ENCODE data around the gene FOXO6.

FOXO6 gene

DNA sequence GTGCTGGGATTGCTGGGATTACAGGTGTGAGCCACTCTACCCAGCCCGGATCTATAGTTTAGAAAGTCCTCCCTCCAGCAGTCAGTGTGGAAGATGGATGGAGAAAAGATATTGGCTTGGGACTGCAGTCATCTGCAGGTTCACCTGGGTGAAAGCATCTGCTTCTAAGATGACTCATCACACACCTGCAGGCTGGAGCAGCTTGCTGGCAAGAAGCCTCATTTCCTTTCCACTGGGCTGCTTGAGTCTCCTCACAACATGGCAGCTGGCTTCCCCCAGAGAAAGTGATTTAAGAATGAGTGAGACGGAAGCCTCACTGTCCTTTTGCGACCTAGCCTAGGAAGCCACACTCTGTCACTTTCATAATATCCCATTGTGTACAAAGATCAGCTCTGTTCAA lies 50.0 kb downstream of the FOXO6 start:
- DNase-seq, result no peak

GRCh38 chr1:41412748-41413147 lies 51.5 kb downstream of the FOXO6 start:
- DNase-seq, result no peak

- no peak for DNase-seq
These were observed 52.6 kb downstream of the FOXO6 start for GRCh38 chr1:41413748-41414281.

DNA sequence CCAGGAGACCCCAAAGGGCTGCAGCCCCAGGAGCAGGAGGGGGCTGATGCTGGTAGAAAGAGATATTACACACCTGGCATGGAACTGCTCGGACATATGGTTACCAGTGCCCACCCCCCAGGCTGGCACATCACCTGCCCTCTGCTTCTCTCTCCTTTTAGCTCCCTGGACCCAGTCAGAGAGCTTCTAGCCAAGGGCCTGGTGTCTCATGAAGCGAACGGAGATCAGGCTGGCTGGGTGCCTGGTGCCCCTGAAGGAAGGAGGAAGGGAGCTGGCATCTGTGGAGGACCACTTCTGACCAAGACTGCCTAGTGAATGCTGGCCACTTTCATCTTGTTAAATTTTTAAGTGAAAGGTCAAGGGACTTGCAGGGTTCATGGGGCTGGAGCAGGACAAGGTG lies 53.1 kb downstream of the FOXO6 start:
- DNase-seq, result no peak

GRCh38 chr1:41414716-41415306 lies 53.6 kb downstream of the FOXO6 start:
- DNase-seq, result no peak

- DNase-seq, result no peak
These were observed 54.8 kb downstream of the FOXO6 start for GRCh38 chr1:41416081-41416480.

DNA sequence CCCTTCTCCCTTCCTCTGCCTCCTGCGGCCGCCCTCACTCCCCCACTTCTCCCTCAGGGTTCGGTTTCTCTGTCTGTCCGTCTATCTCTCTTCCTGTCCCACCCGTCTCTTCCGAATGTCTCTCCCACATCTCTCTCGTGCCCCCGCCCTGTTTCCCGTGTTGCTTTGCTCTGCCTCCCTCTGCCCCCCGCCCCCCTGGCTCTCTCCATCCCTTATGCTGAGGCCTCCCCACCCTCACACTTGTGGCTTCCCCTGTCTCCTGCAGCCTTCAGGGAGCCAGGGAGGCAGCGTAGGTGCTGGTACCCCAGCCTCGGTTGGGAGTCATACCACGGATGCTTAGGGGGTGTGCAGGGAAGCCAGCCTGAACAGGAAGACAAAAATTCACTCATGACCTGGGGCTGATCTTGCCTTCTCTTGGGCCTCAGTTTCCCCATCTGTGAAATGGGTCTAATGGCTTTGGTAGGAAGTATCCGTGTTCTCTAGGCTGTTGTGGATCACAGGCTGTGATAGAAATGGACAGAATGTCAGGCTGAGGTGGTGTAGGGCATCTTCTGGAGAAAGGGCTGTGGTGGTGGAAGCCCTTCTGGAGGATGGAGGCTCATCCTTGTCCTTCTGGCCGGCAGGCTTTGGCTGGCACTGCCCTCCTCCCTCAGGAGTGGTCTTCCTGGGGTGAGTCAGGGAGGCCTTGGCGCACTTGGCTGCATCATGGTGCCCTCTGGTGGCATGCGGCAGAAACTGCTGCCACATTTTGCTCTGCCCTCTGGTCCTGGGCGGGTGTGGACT lies 55.5 kb downstream of the FOXO6 start:
- peak; percentile 60 for DNase-seq

GRCh38 chr1:41417335-41417682 lies 56.1 kb downstream of the FOXO6 start:
- DNase-seq, result no peak

GRCh38 chr1:41417746-41418145 lies 56.5 kb downstream of the FOXO6 start:
- DNase-seq, result no peak

DNA sequence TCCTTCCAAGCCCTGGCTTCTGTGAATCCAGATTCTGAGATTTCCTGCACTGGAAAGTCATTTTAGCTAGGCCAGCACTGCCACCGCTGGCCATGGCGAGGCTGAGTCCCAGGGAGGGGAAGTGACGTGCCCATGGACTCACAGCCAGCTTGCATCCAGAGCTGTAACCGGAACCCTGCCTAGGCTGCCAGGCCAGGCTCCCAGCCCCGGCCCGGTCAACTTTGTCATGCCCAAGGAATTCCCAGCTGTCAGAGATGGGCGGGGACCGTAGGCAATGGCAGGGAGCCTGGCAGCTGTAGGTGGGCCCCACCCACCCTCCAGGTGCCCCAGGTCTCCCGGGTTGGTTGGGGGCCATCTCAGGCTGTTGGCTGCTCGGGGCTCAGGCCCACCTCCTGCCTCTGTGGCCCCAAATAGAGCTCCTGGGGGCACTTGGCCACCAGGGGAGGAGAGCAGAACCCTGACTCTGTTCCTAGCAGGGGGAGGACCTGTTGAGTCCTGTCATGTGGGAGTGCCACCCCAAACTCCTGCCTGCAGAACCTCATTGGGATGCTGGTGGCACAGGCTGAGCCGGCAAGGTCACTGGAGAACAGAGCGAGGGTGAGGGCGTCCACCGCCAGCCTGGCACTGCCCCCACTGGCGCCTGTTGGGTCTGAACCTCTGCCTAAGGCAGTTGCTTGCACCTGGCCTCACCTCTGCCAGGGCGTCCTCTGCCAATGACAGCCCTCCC lies 57.8 kb downstream of the FOXO6 start:
- no peak for DNase-seq

DNA sequence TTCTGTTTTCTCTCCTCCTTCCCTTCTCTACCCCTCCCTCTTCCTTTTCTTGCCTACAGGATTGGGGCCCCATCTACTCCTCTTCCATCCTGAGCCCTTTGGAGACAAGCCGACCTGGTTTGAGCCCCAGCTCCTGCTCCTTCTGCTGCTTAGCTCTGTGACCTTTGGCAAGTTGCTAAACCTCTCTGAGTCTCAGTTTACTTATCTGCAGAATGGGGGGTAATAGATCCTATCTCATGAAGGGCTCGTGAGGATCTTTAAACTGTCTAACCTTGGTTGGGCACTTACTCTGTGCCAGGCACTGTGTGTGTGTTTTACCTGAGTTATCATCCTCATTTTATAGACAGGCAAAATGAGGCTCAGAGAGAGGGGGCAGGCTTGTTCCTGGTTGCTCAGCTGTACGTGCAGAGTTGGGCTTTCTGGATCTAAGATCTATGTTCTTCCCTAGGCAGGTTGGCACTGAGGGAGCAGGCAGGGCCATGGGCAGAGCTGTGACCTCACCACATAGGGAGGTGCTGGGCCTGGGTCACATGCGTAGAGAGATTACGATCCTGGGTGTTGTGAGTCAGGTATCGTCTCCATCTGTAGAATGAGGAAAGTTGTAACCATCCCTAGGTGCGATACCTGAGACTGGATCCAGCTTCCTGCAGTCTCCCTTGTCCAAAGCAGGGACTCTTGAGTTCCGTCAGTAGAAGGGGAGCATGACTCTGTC lies 58.5 kb downstream of the FOXO6 start:
- no peak for DNase-seq

- DNase-seq, result no peak
These were observed 59.1 kb downstream of the FOXO6 start for GRCh38 chr1:41420351-41420750.

DNA sequence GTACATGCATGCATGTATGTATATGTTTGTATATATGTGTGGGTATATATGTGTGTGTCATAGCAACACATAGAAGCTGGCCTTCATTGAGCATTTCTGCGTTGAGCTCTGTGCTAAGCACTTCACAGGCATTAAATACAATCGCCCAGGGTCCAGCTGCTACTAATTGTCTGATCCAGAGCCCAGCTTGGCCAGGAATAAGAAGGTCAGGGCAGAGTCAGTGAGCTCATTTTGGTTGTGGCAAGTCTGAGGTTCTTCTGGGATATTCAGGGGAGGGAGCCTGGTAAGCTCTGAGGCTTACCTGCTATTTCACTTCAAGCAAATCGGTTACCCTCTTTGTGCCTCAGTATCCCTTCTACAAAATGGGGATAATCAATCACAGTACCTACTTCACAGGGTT lies 59.6 kb downstream of the FOXO6 start:
- no peak for DNase-seq

DNA sequence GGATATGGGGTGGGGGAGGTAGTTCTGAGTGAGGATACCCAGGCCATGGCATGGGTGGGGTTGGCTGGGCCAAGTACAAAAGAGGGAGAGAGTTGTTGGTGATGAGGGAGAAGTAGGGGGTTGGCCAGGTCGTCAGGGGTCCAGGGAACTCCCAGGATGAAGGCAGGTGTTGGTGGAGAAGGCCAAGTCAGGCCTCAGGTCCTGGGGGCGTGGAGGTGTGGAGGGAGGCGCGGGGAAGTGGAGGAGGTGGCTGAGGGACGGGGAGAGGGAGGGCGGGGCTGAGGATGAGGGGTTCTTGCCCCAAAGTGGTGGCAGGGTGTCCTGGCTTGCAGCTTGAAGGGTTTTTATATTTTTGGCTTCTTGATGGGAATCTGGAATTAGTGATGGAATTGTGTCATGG lies 61.1 kb downstream of the FOXO6 start:
- no peak for DNase-seq

DNA sequence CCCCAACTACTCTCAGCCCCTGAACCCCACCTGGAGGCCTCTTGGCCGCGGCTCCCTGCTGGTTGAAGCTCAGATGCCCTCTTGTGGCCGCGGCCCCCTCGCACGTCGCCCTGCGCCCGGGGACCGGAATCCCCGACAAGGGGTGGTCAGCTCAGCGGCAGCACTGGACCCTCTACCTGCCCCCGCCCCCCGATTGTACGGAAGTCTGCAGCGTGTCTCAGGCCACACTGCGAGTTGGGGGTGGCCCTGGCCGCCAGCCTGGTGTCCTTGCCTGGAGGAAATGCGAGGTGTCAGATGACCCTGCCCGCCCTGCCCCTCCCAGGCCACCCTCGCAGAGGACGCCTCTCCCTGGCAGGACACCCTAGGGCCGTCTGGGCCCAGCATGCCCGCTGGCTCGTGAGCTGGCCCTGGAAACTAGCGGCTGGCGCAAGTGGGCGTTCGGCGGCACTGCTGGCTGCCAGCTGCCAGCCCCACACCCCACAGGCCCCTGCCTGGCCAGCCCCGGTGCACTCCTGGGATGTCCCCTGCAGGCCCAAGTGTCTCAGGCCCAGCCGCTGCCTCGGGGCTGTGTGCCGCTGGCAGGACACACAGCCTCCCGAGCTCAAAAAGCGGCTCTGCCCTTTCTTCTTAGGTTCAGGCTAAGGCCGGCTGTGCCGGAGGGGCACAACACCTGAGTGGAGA lies 62.4 kb downstream of the FOXO6 start:
- DNase-seq, result no peak

DNA sequence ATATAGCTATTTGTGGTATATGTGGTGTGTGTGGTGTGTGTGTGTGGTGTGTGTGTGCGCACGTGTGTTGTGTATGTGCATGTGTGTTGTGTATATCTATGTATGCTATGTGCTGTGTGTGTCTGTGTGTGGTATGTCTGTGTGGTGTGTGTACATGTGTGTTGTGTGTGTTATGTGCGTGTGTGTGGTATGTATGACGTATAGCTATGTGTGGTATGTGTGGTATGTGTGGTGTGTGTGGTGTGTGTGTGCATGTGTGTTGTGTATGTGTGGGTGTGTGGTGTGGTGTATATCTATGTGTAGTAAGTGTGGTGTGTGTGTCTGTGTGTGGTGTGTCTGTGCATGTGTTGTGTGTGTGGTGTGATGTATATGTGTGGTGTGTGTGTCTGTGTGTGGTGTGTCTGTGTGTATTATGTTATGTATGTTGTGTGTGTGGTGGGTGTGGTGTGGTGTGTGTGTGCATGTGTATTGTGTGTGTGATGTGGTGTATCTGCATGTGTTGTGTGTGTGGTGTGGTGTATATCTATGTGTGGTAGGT lies 63.4 kb downstream of the FOXO6 start:
- DNase-seq, result no peak

DNA sequence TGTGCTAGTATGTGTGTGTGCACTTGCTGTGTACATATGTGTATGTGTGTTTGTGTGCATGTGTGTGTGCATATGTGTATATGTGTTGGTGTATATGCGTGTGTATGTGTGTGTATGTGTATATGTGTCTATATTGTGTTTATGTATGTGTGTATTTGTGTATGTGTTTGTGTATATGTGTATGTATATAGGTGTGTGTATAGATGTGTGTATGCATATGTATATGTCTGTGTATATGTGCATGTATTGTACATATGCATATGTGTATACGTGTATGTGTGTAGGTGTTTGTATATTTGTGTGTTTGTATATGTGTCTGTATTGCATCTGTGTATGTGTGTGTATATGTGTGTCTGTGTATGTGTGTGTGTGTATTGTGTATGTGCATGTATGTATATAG lies 64.1 kb downstream of the FOXO6 start:
- DNase-seq, result no peak

- DNase-seq, result no peak
These were observed 65.1 kb downstream of the FOXO6 start for GRCh38 chr1:41426201-41426890.

GRCh38 chr1:41427122-41427913 lies 66.1 kb downstream of the FOXO6 start:
- DNase-seq, result no peak

GRCh38 chr1:41427916-41428737 lies 66.9 kb downstream of the FOXO6 start:
- no peak for DNase-seq

Measured in CD4-positive, alpha-beta T cell treated with Interleukin-10 for 1 hour (primary cell).